Muscle of leg (tissue), 11 donors: ENCODE measurements around the gene AKT1. TPM values are rescaled to one million over a fixed set of nuclear protein-coding genes. Genes with fewer than 3 reads are reported as not detected.

Experiments
- DNase-seq: peaks from one replicate; pipeline ENCODE4 v3.0.0; 2013
- H3K27ac ChIP-seq: one replicate; pipeline ENCODE4 v1.5.1; 2013; ENCODE audit warnings: mild to moderate bottlenecking, low read length, control low read depth
- H3K27me3 ChIP-seq: one replicate; pipeline ENCODE4 v1.6.1; 2013; ENCODE audit warnings: low read length; ENCODE audit not compliant: control insufficient read depth, insufficient read depth
- H3K36me3 ChIP-seq: one replicate; pipeline ENCODE4 v1.6.1; 2013; ENCODE audit warnings: low read length; ENCODE audit not compliant: control insufficient read depth, insufficient read depth
- H3K4me1 ChIP-seq: one replicate; pipeline ENCODE4 v1.6.1; 2013; ENCODE audit warnings: low read length; ENCODE audit not compliant: control insufficient read depth, insufficient read depth
- H3K4me3 ChIP-seq: one replicate; pipeline ENCODE4 v1.5.1; 2013; ENCODE audit warnings: low read length, control low read depth
- H3K9me3 ChIP-seq: replicated peaks from 2 replicates; pipeline ENCODE4 v1.6.1; 2013; ENCODE audit warnings: low read depth, low read length; ENCODE audit not compliant: control insufficient read depth
- WGBS: methylation state at CpG from one replicate; pipeline ENCODE4 v1.1.5; 2013; ENCODE audit warnings: missing lambda C conversion rate; ENCODE audit not compliant: insufficient coverage; 5-methylcytosine and 5-hydroxymethylcytosine counted together
- polyA plus RNA-seq, 8 donors: library from polyadenylated mRNA; unstranded; fragments of 120-200 nt; gene quantifications; one replicate each; pipeline versions ENCODE4 v1.2.1 to v1.2.3, GENCODE V29; 2013; ENCODE audit warnings: inconsistent platforms in 1 of 8, low replicate concordance in 1 of 8; ENCODE audit not compliant: insufficient read length in 8 of 8, insufficient read depth in 1 of 8
- total RNA-seq: library from RNA; stranded (reverse); fragments of 120-200 nt; gene quantifications from one replicate; pipeline ENCODE4 v1.2.4, GENCODE V29; 2013

Gene AKT1
- total and polyA plus RNA-seq, 9 donors: 135 to 255 (median 217) TPM

DNA sequence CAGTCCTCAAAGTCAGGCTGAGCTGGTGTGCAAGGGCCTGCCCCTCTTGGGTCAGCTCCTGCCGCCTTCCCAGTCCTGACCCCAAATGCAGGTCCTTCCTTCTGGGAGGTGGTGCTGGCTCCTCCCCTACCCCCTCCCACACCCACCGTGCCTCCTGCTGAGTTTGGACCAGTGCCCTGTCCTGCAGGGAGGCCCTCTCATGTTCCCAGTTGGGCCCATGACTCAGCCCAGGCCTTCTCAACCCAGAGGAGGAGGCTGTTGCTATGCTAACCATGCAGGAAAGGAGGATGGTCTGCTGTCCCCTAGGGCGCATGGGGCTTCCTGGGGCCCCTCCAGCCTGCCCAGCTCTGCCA is 9.8 kb upstream of the AKT1 start:
- peak; percentile 60 for DNase-seq
- no peaks in the 10 kb centered on the region for H3K9me3 ChIP-seq
- no peak overlapping the region for H3K4me3 ChIP-seq
- 60% methylated on average over 1 of the region's 3 CpGs for WGBS
- H3K27me3 ChIP-seq: no peaks in the 10 kb centered on the region
- H3K36me3 ChIP-seq: no peaks in the 10 kb centered on the region
- H3K27ac ChIP-seq: peak overlapping the region; percentile 13
- H3K4me1 ChIP-seq: peaks cover 48% of the 10 kb centered on the region

DNA sequence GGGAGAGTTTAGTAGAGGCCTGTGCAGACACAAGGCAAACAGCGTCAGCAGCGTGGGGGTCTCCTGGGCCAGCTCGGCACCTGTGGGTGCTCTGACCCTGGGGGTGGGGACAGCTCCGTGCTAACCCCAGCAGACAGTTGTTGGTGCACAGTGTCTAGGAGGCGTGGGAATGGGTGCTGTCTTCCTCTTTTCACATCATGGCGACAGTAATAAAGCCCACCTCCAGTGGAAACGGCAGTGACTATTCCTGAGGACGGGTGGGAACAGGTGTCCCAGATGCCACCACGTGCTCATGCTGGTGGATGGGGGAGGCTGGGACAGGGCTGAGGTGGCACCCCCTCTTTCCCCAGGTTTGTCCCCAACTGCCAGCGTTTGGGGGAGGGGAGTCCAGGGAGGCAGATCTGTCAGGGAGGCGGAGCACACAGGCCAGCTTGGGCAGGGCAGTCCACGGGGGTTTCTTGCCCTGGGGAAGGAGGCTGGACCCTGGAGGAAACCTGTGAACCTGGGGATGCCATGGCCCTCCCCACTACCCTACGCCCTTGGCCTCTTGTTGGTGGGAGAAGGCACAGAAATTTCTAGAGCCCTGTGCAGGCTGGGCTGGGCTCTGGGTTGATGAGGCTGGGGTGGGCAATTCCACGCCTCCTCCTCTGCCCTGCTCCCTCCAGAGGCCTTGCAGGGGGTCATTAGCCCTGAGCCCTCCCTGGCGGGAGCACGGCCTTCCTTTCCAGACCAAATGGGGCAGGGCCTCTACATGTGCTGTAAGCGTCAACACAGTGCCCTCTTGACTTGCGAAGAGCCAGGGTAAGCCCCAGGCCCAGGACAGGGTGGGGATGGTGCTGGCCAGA is 9.2 kb upstream of the AKT1 start:
- H3K4me3 ChIP-seq: no peak overlapping the region
- peak overlapping the region; percentile 13 for H3K27ac ChIP-seq
- H3K4me1 ChIP-seq: peaks cover 53% of the 10 kb centered on the region
- H3K36me3 ChIP-seq: no peaks in the 10 kb centered on the region
- no peaks in the 10 kb centered on the region for H3K27me3 ChIP-seq
- DNase-seq: no peak
- H3K9me3 ChIP-seq: no peaks in the 10 kb centered on the region
- 62% methylated on average over 8 of the region's 18 CpGs for WGBS

DNA sequence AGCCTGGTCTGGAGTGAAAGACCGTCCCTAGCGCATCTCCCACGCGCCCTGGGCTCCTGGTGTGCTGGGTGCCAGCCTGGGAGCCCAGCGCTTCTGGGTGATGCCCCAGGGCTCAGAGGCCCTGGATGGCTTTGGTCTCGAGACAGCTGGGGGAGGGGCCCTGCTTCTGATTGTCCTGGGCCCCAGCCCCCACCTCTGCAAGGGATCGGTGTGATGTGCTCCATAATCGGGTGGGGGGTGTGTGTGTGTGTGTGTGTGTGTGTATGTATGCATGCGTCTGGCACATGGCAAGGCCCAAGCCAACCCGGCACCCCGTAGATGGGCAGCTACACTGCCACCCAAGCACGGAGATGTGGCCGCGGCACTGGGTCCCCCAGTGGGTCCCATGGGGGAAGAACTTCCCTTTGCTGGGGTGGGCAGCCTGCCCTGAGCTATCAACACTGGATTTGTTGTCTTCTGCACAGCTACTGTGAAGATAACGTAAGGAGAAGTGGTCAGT is 8.4 kb upstream of the AKT1 start:
- Histone ChIP-seq H3K36me3 (no peaks in the 10 kb centered on the region), H3K27ac (no peak overlapping the region), H3K4me1 (peaks cover 59% of the 10 kb centered on the region), H3K27me3 (no peaks in the 10 kb centered on the region), H3K9me3 (no peaks in the 10 kb centered on the region), H3K4me3 (no peak overlapping the region)
- no peak for DNase-seq
- WGBS: 78% methylated on average over 10 of the region's 15 CpGs

DNA sequence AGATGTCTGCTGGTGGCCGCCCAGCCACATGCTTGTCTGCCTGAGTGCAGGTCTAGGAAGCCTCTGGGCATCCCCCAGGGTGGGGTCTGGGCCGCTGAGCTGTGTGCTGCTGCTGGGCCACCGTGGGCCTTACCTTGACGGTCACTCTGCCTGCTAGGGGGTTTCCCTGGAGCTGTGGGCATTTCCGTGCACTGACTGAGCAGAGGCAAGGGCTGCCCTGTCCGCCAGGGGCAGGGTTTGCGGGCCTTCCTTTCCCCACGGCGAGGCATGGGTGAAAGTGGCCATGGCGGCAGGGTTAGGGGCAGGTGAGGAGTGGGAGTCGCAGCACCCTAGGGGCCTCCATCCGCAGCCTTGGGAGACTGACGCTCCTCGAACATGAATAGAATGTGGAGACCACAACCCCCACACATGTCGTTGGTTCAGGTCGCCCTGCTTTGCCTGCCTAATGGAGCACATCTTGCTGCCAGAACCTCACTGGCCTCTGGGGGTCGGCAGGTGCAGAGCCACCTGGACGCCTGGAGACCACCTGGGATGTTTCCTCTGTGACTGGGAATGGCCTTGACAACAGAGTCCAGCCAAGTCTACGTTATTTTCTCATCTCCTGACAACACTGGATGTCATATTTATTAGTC is 7.8 kb upstream of the AKT1 start:
- no peak for DNase-seq
- H3K27ac ChIP-seq: no peak overlapping the region
- no peaks in the 10 kb centered on the region for H3K9me3 ChIP-seq
- H3K27me3 ChIP-seq: no peaks in the 10 kb centered on the region
- no peaks in the 10 kb centered on the region for H3K36me3 ChIP-seq
- no peak overlapping the region for H3K4me3 ChIP-seq
- peaks cover 65% of the 10 kb centered on the region for H3K4me1 ChIP-seq
- 66% methylated on average over 17 of the region's 19 CpGs for WGBS

DNA sequence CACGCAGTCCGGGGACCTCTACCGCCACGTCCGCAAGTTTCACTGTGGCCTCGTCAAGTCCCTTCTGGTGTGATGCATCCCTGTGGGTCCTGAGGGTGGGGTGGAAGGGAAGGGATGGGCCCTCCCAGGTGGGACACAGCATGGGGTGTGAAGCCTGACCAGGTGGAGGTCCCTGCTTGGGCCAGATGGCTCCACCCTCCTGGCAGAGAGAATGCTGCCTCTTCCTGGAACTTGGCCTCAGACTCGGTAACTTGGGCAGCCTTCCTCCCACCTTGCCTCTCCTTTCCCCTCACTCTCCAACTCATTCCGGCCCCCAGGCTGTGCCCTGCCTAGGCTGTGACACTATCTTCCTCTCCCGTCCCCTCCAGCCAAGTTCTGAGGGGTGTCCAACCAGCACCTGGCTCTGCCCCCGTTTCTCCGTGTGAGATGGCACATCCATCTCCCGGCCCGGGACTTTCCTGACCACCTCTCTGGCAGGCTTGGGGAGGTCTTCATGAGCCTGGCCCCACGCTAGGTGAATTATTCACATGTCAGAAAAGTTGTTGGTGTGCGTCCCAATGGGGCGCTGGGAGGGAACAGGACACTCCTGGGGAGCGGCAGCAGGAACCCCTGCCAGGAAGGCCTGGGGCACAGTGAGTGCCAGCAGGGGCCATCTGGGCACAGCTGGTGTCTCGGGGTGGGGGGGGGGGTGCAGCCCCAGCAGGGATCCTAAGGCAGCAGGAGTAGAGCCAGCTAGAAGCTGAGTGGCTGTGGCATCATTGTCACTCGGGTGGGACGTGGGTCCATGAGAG is 7.0 kb upstream of the AKT1 start:
- no peaks in the 10 kb centered on the region for H3K27me3 ChIP-seq
- no peak overlapping the region for H3K27ac ChIP-seq
- DNase-seq: no peak
- H3K4me3 ChIP-seq: no peak overlapping the region
- H3K4me1 ChIP-seq: peaks cover 73% of the 10 kb centered on the region
- H3K9me3 ChIP-seq: no peaks in the 10 kb centered on the region
- WGBS: 79% methylated on average over 18 of the region's 20 CpGs
- no peaks in the 10 kb centered on the region for H3K36me3 ChIP-seq

DNA sequence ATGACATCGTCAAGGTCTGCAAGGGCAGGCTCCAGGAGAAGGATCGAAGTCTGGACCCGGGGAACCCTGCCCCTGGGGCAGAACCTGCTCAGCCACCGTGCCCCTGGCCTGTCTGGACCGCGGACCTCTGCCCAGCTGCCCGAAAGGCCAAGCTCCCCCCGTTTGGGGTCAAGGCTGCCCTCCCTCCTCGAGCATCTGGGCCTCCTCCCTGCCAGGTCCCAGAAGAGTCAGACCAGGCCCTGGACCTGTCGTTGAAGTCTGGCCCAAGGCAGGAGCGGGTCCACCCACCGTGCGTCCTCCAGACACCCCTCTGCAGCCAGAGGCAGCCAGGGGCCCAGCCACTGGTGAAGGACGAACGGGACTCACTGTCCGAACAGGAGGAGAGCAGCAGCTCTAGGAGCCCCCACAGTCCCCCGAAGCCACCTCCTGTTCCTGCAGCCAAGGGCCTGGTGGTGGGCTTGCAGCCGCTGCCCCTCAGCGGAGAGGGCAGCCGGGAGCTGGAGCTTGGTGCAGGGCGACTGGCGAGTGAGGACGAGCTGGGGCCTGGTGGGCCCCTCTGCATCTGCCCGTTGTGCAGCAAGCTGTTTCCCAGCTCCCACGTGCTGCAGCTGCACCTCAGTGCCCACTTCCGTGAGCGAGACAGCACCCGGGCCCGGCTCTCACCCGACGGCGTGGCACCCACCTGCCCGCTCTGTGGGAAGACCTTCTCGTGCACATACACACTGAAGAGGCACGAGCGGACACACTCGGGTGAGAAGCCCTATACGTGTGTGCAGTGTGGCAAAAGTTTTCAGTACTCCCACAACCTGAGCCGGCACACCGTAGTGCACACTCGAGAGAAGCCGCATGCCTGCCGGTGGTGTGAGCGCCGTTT is 6.2 kb upstream of the AKT1 start:
- no peak overlapping the region for H3K27ac ChIP-seq
- peaks cover 81% of the 10 kb centered on the region for H3K4me1 ChIP-seq
- no peaks in the 10 kb centered on the region for H3K27me3 ChIP-seq
- peak overlapping the region; percentile 53 for H3K4me3 ChIP-seq
- H3K9me3 ChIP-seq: no peaks in the 10 kb centered on the region
- 71% methylated on average over 44 of the region's 45 CpGs for WGBS
- DNase-seq: no peak
- H3K36me3 ChIP-seq: no peaks in the 10 kb centered on the region

DNA sequence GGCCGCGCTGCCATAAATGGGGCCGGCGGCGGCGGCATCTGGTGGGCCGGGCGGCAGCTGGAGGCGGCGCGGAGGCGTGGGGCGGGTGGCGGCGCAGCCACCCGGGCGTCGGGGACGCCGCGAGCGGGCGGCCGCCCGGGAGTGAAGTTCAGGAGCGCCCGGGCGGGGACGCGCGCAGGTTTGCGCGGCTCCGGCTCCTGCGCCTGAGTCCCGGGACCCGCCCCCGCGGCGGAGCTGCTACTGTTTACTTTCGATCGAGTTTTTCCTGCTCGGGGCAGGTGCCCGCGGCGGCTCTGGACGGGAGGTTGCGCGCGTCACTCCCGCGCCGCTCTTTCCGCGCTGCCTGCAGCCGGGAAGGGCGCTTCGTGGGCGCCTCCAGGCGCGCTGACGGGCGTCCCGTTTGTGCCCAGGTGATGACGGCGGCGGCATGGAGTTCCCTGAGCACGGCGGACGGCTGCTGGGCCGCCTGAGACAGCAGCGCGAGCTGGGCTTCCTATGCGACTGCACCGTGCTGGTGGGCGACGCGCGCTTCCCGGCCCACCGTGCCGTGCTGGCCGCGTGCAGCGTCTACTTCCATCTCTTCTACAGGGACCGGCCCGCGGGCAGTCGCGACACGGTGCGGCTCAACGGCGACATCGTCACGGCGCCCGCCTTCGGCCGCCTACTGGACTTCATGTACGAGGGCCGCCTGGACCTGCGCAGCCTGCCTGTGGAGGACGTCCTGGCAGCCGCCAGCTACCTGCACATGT is 5.4 kb upstream of the AKT1 start, which contains the start of gene ZBTB42:
ZBTB42 (plus strand) TSS at position 331 of the 749 bp plus-strand sequence; CDS start at position 428, 97 bp downstream.
- Histone ChIP-seq H3K27ac (peak within 1 kb of the TSS; percentile 97), H3K9me3 (no peaks in the 10 kb centered on the region), H3K4me3 (peak within 1 kb of the TSS; percentile 65), H3K4me1 (peaks cover 87% of the 10 kb centered on the region), H3K27me3 (no peaks in the 10 kb centered on the region), H3K36me3 (no peaks in the 10 kb centered on the region)
- WGBS: 1% methylated on average over 104 of the region's 105 CpGs
- no peak for DNase-seq

DNA sequence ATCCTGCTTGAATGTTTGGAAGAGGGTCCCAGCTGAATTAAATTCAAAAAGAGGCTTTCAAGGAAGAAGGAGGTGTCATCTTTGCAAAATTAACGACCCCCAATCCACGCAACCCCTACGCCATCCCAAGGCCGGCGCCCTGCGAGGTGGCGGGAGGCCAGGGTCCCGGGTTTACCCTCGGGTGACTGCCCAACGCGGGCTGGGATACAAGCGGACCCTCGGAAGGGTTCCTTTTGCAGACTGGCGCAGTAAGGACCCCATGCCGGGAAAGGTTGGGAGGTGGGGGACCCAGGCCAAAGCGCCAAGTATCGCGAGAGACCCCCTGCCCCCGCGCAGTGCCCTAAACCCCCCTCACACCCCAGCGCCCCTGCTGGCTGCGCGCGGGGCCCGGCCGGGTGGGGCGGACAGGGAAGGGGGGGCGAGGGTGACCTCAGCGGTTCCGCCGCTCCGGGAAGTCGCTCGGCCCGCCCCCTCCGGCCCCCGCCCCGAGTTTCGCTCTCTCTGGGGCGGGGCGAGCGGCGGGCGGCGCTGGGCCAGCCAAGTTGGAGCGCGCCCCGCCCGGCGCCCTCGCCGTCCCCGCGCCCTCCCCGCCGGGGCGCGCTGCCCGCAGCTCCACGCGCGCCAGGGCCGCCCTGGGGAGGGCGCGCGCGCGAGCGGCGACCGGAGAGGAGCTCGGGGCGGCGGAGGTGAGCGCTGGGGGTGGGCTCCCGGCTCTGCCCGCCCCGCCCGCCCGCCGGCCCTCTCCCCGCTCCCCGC is 4.6 kb upstream of the AKT1 start:
- Histone ChIP-seq H3K27me3 (no peaks in the 10 kb centered on the region), H3K4me1 (peaks cover 82% of the 10 kb centered on the region), H3K27ac (peak overlapping the region; percentile 97), H3K9me3 (no peaks in the 10 kb centered on the region), H3K4me3 (peak overlapping the region; percentile 65), H3K36me3 (no peaks in the 10 kb centered on the region)
- DNase-seq: peak; percentile 92
- under 1% methylated on average over 68 of the region's 83 CpGs for WGBS
